ENCODE measurements around the gene ARRDC5.
"Not testable (repeated sequence)": the region's sequence is repeated elsewhere in the genome, so short reads cannot be mapped to it uniquely, and the experiment has no call there.

The ARRDC5 gene

GRCh38 chr19:4867534-4868285 lies 35.0 kb downstream of the ARRDC5 start, which contains the start of gene PLIN3:
Gene PLIN3 (minus strand): TSS chr19:4867667. CDS start chr19:4861394, 6,273 bp downstream.
- DNase-seq: peak; percentile 86

- DNase-seq: no peak
Measured at GRCh38 chr19:4866595-4867424, 35.9 kb downstream of the ARRDC5 start.

- peak; percentile 94 for DNase-seq
Measured at GRCh38 chr19:4861147-4861546, 41.5 kb downstream of the ARRDC5 start.

GRCh38 chr19:4859697-4860096 lies 43.0 kb downstream of the ARRDC5 start:
- no peak for DNase-seq

- not testable (repeated sequence) for DNase-seq
Measured at GRCh38 chr19:4856468-4856867, 46.2 kb downstream of the ARRDC5 start.

GRCh38 chr19:4853506-4853905 lies 49.2 kb downstream of the ARRDC5 start:
- not testable (repeated sequence) for DNase-seq

GRCh38 chr19:4852484-4852883 lies 50.2 kb downstream of the ARRDC5 start:
- no peak for DNase-seq

GRCh38 chr19:4851551-4852290 lies 51.0 kb downstream of the ARRDC5 start:
- DNase-seq: peak; percentile 51

- DNase-seq: no peak
Measured at GRCh38 chr19:4849019-4849418, 53.7 kb downstream of the ARRDC5 start.

GRCh38 chr19:4847190-4847973 lies 55.3 kb downstream of the ARRDC5 start:
- DNase-seq: no peak

- not testable (repeated sequence) for DNase-seq
Measured at GRCh38 chr19:4845975-4846374, 56.7 kb downstream of the ARRDC5 start.

GRCh38 chr19:4844348-4845179 lies 58.1 kb downstream of the ARRDC5 start:
- no peak for DNase-seq

GRCh38 chr19:4843647-4843965 lies 59.1 kb downstream of the ARRDC5 start:
- DNase-seq: no peak
